HepG2 (cell line): ENCODE results near the gene C2CD3. TPM values are rescaled to one million over a fixed set of nuclear protein-coding genes. Genes with fewer than 3 reads are reported as not detected.

Experiments used
- ATAC-seq: fragments of 200-7000 bp; cut with Tn5 transposase; 3 replicates; pipeline ENCODE4 v1.9.1; 2020; ENCODE audit warnings: mild to moderate bottlenecking, moderate library complexity
- BruUV-seq: library from RNA; stranded (reverse); fragments of 400-500 nt; replicated peaks from 2 replicates; lab custom pipeline; 2021; lab: Mats Ljungman, UMichigan
- CTCF ChIA-PET: fragments of 300-600 bp; formaldehyde crosslinking; extraction: SDS; loops from one replicate; lab custom pipeline; 2021; ENCODE audit warnings: low total read pairs, inconsistent platforms, low intra/inter-chr PET ratio; lab: Yijun Ruan, JAX
- POLR2A ChIA-PET: fragments of 350-600 bp; sonication (Branson Sonifier 250); formaldehyde crosslinking; loops from one replicate; lab custom pipeline; 2020; ENCODE audit warnings: antibody characterized with exemption, inconsistent platforms; lab: Yijun Ruan, JAX
- DNase-seq: peaks from one replicate; pipeline ENCODE4 v3.0.0-alpha.2; 2015; ENCODE audit warnings: low spot score
- FAIRE-seq: peaks from 3 replicates; lab custom pipeline; 2011; peaks lifted over from hg19 to GRCh38; lab: Jason Lieb, UNC
- H2AFZ ChIP-seq: one replicate; pipeline ENCODE4 v1.6.1; 2011; ENCODE audit warnings: low read length, inconsistent platforms
- H3K27ac ChIP-seq: fragments of 300-600 bp; 3 replicates; pipeline ENCODE4 v1.8.0; 2011; ENCODE audit warnings: mixed run types, mild to moderate bottlenecking, mixed read lengths, low read length, inconsistent platforms; ENCODE audit not compliant: insufficient read depth; ENCODE audit errors: extremely low read length
- H3K27me3 ChIP-seq, 2 experiments: fragments of 200-600 bp in 1 of 2; 2 replicates in 1 of 2; 3 replicates in 1 of 2; pipeline versions ENCODE4 v1.6.0 to v1.8.0; 2011; ENCODE audit warnings: low read length in 2 of 2, mild to moderate bottlenecking in 2 of 2, moderate library complexity in 2 of 2, inconsistent platforms in 1 of 2; ENCODE audit not compliant: insufficient read depth in 2 of 2, control insufficient read depth in 1 of 2
- H3K36me3 ChIP-seq, 2 experiments: fragments of 200-600 bp in 1 of 2; replicated peaks in 1 of 2; 2 replicates in 1 of 2; 3 replicates in 1 of 2; pipeline versions ENCODE4 v1.5.1 to v1.8.0; 2011; ENCODE audit warnings: low read length in 2 of 2, inconsistent platforms in 1 of 2; ENCODE audit not compliant: insufficient read depth in 2 of 2, control insufficient read depth in 1 of 2
- H3K4me1 ChIP-seq: 2 replicates; pipeline ENCODE4 v1.5.1; 2012; ENCODE audit warnings: low read length, inconsistent platforms; ENCODE audit not compliant: insufficient read depth
- H3K4me2 ChIP-seq: 2 replicates; pipeline ENCODE4 v1.6.0; 2011; ENCODE audit warnings: low read depth, low read length, inconsistent platforms
- H3K4me3 ChIP-seq, 3 experiments: fragments of 200-600 bp in 1 of 3; sonication (generic), shearing (Covaris generic) in 1 of 3; replicated peaks in 1 of 3; 2 replicates each; pipeline ENCODE4 v1.5.1; 2011 to 2016; ENCODE audit warnings: low read length in 3 of 3, inconsistent platforms in 2 of 3, low read depth in 2 of 3, mild to moderate bottlenecking in 2 of 3, control low read depth in 1 of 3, mixed read lengths in 1 of 3; ENCODE audit not compliant: insufficient read depth in 1 of 3
- H3K79me2 ChIP-seq: one replicate; pipeline ENCODE4 v1.6.1; 2011; ENCODE audit warnings: low read length, inconsistent platforms; ENCODE audit not compliant: insufficient read depth
- H3K9ac ChIP-seq: 2 replicates; pipeline ENCODE4 v1.6.0; 2011; ENCODE audit warnings: mild to moderate bottlenecking, low read depth, low read length, inconsistent platforms; ENCODE audit not compliant: insufficient read depth
- H3K9me3 ChIP-seq: 2 replicates; pipeline ENCODE4 v1.5.1; 2012; ENCODE audit warnings: mild to moderate bottlenecking, low read length
- H4K20me1 ChIP-seq: 2 replicates; pipeline ENCODE4 v1.6.0; 2011; ENCODE audit warnings: inconsistent platforms, mild to moderate bottlenecking, low read length, moderate library complexity; ENCODE audit not compliant: insufficient read depth
- ADNP ChIP-seq: sonication (generic); formaldehyde crosslinking; IDR thresholded peaks from 2 replicates; pipeline ENCODE4 v1.4.0; 2020; ENCODE audit warnings: missing genetic modification reagents
- ATM ChIP-seq: fragments of 450-650 bp; IDR thresholded peaks from 2 replicates; pipeline ENCODE4 v1.7.1; 2017; ENCODE audit warnings: mild to moderate bottlenecking, borderline replicate concordance
- CBFB ChIP-seq: sonication (generic); formaldehyde crosslinking; IDR thresholded peaks from 2 replicates; pipeline ENCODE4 v1.4.0; 2020; ENCODE audit warnings: missing genetic modification reagents
- IRF2 ChIP-seq: IDR thresholded peaks from 2 replicates; pipeline ENCODE4 v1.6.1; 2018; ENCODE audit warnings: missing genetic modification reagents, missing compliant biosample characterization
- NBN ChIP-seq: fragments of 450-650 bp; conservative IDR thresholded peaks from 2 replicates; pipeline ENCODE4 v1.6.1; 2017
- NFYC ChIP-seq: IDR thresholded peaks from 2 replicates; pipeline ENCODE4 v1.6.1; 2016; ENCODE audit warnings: missing genetic modification reagents, missing compliant biosample characterization
- RBFOX2 ChIP-seq: fragments of 200-400 bp; formaldehyde crosslinking; IDR thresholded peaks from 2 replicates; pipeline ENCODE4 v1.6.1; 2017; ENCODE audit warnings: low read depth, mild to moderate bottlenecking, low read length
- SRSF9 ChIP-seq: fragments of 200-400 bp; formaldehyde crosslinking; IDR thresholded peaks from 2 replicates; pipeline ENCODE4 v1.6.1; 2018; ENCODE audit warnings: borderline replicate concordance, mild to moderate bottlenecking, low read depth, low read length; ENCODE audit not compliant: insufficient read depth, poor library complexity, severe bottlenecking
- TCF7L2 ChIP-seq: IDR thresholded peaks from 2 replicates; pipeline ENCODE4 v1.6.1; 2011; ENCODE audit warnings: mild to moderate bottlenecking, low read depth, low read length, moderate library complexity
- YEATS4 ChIP-seq: sonication (generic); formaldehyde crosslinking; IDR thresholded peaks from 2 replicates; pipeline ENCODE4 v1.4.0; 2020; ENCODE audit warnings: missing genetic modification reagents, borderline replicate concordance
- ZNF205 ChIP-seq: IDR thresholded peaks from 2 replicates; pipeline ENCODE4 v1.6.1; 2018; ENCODE audit warnings: missing biosample characterization, missing genetic modification reagents
- ZNF280D ChIP-seq: sonication (generic); formaldehyde crosslinking; IDR thresholded peaks from 2 replicates; pipeline ENCODE4 v1.5.1; 2020; ENCODE audit warnings: mild to moderate bottlenecking, missing genetic modification reagents
- WGBS: methylation state at CpG from one replicate; pipeline ENCODE4 v1.1.6; 2017; ENCODE audit warnings: low lambda C conversion rate; 5-methylcytosine and 5-hydroxymethylcytosine counted together
- in situ Hi-C: cut with HindIII; loops from 2 replicates; pipeline ENCODE4 v1.10.0; 2017; ENCODE audit warnings: low pct_unique_long_range_greater_than_20kb; ENCODE audit not compliant: extremely low pct_ligation_motif_present
- intact Hi-C: fragments of 100-400 bp; cut with micrococcal nuclease; formaldehyde crosslinking; loops from one replicate; pipeline ENCODE4 v1.10.0; 2022; ENCODE audit not compliant: unreplicated experiment
- polyA plus RNA-seq, 8 experiments: library from polyadenylated mRNA; depleted of rRNA in 3 of 8; stranded (reverse) in 7 of 8; unstranded in 1 of 8; fragments of >200 nt; fragmentation: Illumina TruSeq in 4 of 8; extraction: Trizol in 4 of 8; gene quantifications; 2 replicates each; pipeline versions ENCODE4 v1.2.1 to v1.2.3, GENCODE V29; 2011 to 2016; ENCODE audit warnings: low read depth in 4 of 8, missing spikeins in 1 of 8, mixed read lengths in 1 of 8; ENCODE audit not compliant: insufficient read depth in 1 of 8
- total RNA-seq, 5 experiments: library from RNA; depleted of rRNA; stranded (reverse); fragments of >200 nt; fragmentation: Illumina TruSeq; extraction: Trizol; gene quantifications; 2 replicates each; pipeline ENCODE4 v1.2.3, GENCODE V29; 2016; ENCODE audit warnings: low read depth in 1 of 5
- TF ChIP-seq, protein P1 (sequence below): sonication (generic); formaldehyde crosslinking; IDR thresholded peaks from 2 replicates; pipeline ENCODE4 v1.4.0; 2020; ENCODE audit warnings: low read depth, missing genetic modification reagents
- TF ChIP-seq, protein P2 (sequence below): sonication (generic); formaldehyde crosslinking; IDR thresholded peaks from 2 replicates; pipeline ENCODE4 v1.4.0; 2020; ENCODE audit warnings: missing genetic modification reagents, low read depth, mild to moderate bottlenecking, borderline replicate concordance
- TF ChIP-seq, protein P3 (sequence below), 2 experiments: sonication (generic) in 1 of 2; formaldehyde crosslinking in 1 of 2; IDR thresholded peaks; 2 replicates each; pipeline versions ENCODE4 v1.4.0 to v1.6.1; 2018 to 2020; ENCODE audit warnings: missing genetic modification reagents in 2 of 2, borderline replicate concordance in 1 of 2, low read depth in 1 of 2, mild to moderate bottlenecking in 1 of 2, missing biosample characterization in 1 of 2

C2CD3 gene
- total and polyA plus RNA-seq, 2 of the 13 experiments (the other 11 are each of a cell fraction or from before 2014, with no cell fraction given) = 5.5 to 6.4 TPM

DNA sequence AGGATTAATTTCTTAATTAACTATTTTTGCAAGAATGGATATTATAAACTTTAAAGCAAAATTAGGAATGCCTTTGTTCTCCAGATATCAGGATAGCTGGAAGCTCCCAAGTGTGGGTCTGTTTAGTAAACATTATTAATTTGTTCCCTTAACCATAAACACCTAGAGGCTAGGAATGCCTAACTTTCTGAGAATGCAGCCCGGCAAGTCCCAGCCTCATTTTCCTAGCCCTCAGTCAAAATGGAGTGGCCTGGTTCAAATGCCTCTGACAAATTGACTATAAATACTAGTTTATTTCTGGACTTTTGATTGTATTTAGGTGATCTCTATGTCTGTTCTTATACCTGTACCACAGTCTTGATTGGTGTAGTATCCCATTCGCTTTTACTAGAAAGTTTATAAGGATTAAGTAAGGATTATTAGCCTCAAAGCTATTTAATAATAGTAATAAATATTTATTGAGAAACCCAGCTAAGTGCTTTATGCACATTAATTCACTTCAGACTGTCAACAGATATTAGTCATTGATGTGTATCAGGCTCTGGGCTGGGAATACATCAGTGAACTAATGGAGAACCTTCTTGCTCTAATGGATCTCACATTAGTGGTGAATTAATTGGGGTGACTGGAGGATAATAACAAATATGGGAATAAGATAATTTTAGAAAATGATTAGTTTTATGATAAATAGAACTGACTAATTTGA lies 26.1 kb upstream of the C2CD3 start:
- no peak overlapping the region for H3K27ac ChIP-seq
- POLR2A ChIA-PET = no interaction called here
- no peak for TF ChIP-seq IRF2 (CRISPR knock-in tag)
- no peak for TF ChIP-seq ATM
- TF ChIP-seq, protein P1, sequence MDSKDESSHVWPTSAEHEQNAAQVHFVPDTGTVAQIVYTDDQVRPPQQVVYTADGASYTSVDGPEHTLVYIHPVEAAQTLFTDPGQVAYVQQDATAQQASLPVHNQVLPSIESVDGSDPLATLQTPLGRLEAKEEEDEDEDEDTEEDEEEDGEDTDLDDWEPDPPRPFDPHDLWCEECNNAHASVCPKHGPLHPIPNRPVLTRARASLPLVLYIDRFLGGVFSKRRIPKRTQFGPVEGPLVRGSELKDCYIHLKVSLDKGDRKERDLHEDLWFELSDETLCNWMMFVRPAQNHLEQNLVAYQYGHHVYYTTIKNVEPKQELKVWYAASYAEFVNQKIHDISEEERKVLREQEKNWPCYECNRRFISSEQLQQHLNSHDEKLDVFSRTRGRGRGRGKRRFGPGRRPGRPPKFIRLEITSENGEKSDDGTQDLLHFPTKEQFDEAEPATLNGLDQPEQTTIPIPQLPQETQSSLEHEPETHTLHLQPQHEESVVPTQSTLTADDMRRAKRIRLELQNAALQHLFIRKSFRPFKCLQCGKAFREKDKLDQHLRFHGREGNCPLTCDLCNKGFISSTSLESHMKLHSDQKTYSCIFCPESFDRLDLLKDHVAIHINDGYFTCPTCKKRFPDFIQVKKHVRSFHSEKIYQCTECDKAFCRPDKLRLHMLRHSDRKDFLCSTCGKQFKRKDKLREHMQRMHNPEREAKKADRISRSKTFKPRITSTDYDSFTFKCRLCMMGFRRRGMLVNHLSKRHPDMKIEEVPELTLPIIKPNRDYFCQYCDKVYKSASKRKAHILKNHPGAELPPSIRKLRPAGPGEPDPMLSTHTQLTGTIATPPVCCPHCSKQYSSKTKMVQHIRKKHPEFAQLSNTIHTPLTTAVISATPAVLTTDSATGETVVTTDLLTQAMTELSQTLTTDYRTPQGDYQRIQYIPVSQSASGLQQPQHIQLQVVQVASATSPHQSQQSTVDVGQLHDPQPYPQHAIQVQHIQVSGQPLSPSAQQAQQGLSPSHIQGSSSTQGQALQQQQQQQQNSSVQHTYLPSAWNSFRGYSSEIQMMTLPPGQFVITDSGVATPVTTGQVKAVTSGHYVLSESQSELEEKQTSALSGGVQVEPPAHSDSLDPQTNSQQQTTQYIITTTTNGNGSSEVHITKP (CRISPR knock-in tag) = no peak
- TF ChIP-seq, protein P2, sequence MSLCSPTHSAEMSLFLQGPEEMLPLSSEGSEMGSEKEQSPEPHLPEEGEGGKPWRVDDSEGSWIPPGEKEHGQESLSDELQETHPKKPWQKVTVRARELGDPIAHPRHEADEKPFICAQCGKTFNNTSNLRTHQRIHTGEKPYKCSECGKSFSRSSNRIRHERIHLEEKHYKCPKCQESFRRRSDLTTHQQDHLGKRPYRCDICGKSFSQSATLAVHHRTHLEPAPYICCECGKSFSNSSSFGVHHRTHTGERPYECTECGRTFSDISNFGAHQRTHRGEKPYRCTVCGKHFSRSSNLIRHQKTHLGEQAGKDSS (CRISPR knock-in tag) = no peak
- no peak for TF ChIP-seq ZNF280D (CRISPR knock-in tag)
- no peak for TF ChIP-seq SRSF9
- TF ChIP-seq NFYC = no peak
- no peak for TF ChIP-seq RBFOX2
- no peak for TF ChIP-seq TCF7L2
- TF ChIP-seq, protein P3, sequence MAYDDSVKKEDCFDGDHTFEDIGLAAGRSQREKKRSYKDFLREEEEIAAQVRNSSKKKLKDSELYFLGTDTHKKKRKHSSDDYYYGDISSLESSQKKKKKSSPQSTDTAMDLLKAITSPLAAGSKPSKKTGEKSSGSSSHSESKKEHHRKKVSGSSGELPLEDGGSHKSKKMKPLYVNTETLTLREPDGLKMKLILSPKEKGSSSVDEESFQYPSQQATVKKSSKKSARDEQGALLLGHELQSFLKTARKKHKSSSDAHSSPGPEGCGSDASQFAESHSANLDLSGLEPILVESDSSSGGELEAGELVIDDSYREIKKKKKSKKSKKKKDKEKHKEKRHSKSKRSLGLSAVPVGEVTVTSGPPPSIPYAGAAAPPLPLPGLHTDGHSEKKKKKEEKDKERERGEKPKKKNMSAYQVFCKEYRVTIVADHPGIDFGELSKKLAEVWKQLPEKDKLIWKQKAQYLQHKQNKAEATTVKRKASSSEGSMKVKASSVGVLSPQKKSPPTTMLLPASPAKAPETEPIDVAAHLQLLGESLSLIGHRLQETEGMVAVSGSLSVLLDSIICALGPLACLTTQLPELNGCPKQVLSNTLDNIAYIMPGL (CRISPR knock-in tag; IDR thresholded peaks at IDR 0.05; ENCODE audit: borderline replicate concordance in 1 of 2, low read depth in 1 of 2) = no peak
- TF ChIP-seq ZNF205 (CRISPR knock-in tag) = no peak
- TF ChIP-seq CBFB = no peak
- TF ChIP-seq YEATS4 (CRISPR knock-in tag) = no peak
- TF ChIP-seq NBN = no peak
- no peak for TF ChIP-seq ADNP (CRISPR knock-in tag)

More for the DNA sequence above, 26.1 kb upstream of the C2CD3 start:
- FAIRE-seq = no peak
- in situ Hi-C loops (no loop called here), intact Hi-C loops (no loop called here)
- DNase-seq = no peak
- CTCF ChIA-PET = no interaction called here
- ATAC-seq = no peak
- Histone ChIP-seq H2AFZ (no peak overlapping the region), H3K79me2 (peaks cover 14% of the 10 kb centered on the region), H3K4me3 (no peak overlapping the region), H3K9ac (no peak overlapping the region), H3K27me3 (no peaks in the 10 kb centered on the region), H3K4me1 (no peaks in the 10 kb centered on the region), H3K36me3 (no peaks in the 10 kb centered on the region; a peak in 3 of 5 replicates), H3K9me3 (no peaks in the 10 kb centered on the region), H4K20me1 (no peaks in the 10 kb centered on the region), H3K4me2 (no peak overlapping the region)
- 100% methylated on average over 2 of the region's 2 CpGs for WGBS
- BruUV-seq = no TSS peak
